H1 (cell line): ENCODE measurements around the gene ZNF8.

ENCODE experiments used
- EP300 ChIP-seq, 2 experiments: IDR thresholded peaks; 1 replicate in 1 of 2; 2 replicates in 1 of 2; pipeline ENCODE4 v1.6.1; 2011 to 2012; ENCODE audit warnings: low read depth in 2 of 2, low read length in 2 of 2, mild to moderate bottlenecking in 2 of 2, borderline replicate concordance in 1 of 2, inconsistent platforms in 1 of 2, moderate library complexity in 1 of 2
- GABPA ChIP-seq: IDR thresholded peaks from 2 replicates; pipeline ENCODE4 v1.6.1; 2011; ENCODE audit warnings: mild to moderate bottlenecking, low read length, moderate library complexity, borderline replicate concordance; ENCODE audit not compliant: insufficient read depth
- HDAC6 ChIP-seq: IDR thresholded peaks from one replicate; pipeline ENCODE4 v1.7.1; 2012; ENCODE audit warnings: low read depth, mild to moderate bottlenecking, inconsistent platforms, low read length, moderate library complexity
- POLR2A ChIP-seq, 2 experiments: IDR thresholded peaks; 1 replicate in 1 of 2; 2 replicates in 1 of 2; pipeline ENCODE4 v1.6.1; 2011; ENCODE audit warnings: low read depth in 2 of 2, low read length in 2 of 2, mild to moderate bottlenecking in 2 of 2; ENCODE audit errors: control extremely low read depth in 1 of 2
- SRF ChIP-seq: IDR thresholded peaks from 2 replicates; pipeline ENCODE4 v1.6.1; 2011; ENCODE audit warnings: mild to moderate bottlenecking, low read depth, low read length, moderate library complexity
- TBP ChIP-seq: IDR thresholded peaks from 2 replicates; pipeline ENCODE4 v1.6.1; 2011; ENCODE audit warnings: low read depth, low read length, improper control_type of control experiment
- TF ChIP-seq, protein P1 (sequence below): IDR thresholded peaks from 2 replicates; pipeline ENCODE4 v1.6.1; 2012; ENCODE audit warnings: low read length, inconsistent platforms
- TF ChIP-seq, protein P2 (sequence below), 3 experiments: IDR thresholded peaks; 1 replicate in 2 of 3; 2 replicates in 1 of 3; pipeline versions ENCODE4 v1.5.1 to v1.6.1; 2011; ENCODE audit warnings: low read length in 3 of 3, mild to moderate bottlenecking in 3 of 3, inconsistent platforms in 2 of 3, low read depth in 1 of 3, moderate library complexity in 1 of 3; ENCODE audit not compliant: insufficient read depth in 1 of 3; ENCODE audit errors: control extremely low read depth in 1 of 3

DNA sequence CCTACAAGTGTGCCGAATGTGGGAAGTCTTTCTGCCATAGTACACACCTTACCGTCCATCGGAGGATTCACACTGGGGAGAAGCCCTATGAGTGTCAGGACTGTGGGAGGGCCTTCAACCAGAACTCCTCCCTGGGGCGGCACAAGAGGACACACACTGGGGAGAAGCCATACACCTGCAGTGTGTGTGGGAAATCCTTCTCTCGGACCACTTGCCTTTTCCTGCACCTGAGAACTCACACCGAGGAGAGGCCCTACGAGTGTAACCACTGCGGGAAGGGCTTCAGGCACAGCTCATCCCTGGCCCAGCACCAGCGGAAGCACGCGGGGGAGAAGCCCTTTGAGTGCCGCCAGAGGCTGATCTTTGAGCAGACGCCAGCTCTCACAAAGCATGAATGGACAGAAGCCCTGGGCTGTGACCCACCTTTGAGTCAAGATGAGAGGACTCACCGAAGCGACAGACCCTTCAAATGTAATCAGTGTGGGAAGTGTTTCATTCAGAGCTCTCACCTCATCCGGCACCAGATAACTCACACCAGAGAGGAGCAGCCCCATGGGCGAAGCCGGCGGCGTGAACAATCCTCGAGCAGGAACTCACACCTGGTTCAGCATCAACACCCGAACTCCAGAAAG lies 16.1 kb downstream of the ZNF8 start:
- TF ChIP-seq, protein P1, sequence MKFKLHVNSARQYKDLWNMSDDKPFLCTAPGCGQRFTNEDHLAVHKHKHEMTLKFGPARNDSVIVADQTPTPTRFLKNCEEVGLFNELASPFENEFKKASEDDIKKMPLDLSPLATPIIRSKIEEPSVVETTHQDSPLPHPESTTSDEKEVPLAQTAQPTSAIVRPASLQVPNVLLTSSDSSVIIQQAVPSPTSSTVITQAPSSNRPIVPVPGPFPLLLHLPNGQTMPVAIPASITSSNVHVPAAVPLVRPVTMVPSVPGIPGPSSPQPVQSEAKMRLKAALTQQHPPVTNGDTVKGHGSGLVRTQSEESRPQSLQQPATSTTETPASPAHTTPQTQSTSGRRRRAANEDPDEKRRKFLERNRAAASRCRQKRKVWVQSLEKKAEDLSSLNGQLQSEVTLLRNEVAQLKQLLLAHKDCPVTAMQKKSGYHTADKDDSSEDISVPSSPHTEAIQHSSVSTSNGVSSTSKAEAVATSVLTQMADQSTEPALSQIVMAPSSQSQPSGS, result no peak
- no peak for TF ChIP-seq GABPA
- TF ChIP-seq TBP, result no peak
- TF ChIP-seq EP300 (IDR thresholded peaks at IDR 0.05; ENCODE audit: borderline replicate concordance in 1 of 2, low read depth in 2 of 2, low read length in 2 of 2), result no peak
- TF ChIP-seq, protein P2, sequence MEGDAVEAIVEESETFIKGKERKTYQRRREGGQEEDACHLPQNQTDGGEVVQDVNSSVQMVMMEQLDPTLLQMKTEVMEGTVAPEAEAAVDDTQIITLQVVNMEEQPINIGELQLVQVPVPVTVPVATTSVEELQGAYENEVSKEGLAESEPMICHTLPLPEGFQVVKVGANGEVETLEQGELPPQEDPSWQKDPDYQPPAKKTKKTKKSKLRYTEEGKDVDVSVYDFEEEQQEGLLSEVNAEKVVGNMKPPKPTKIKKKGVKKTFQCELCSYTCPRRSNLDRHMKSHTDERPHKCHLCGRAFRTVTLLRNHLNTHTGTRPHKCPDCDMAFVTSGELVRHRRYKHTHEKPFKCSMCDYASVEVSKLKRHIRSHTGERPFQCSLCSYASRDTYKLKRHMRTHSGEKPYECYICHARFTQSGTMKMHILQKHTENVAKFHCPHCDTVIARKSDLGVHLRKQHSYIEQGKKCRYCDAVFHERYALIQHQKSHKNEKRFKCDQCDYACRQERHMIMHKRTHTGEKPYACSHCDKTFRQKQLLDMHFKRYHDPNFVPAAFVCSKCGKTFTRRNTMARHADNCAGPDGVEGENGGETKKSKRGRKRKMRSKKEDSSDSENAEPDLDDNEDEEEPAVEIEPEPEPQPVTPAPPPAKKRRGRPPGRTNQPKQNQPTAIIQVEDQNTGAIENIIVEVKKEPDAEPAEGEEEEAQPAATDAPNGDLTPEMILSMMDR (IDR thresholded peaks at IDR 0.05; ENCODE audit: control extremely low read depth in 1 of 3, insufficient read depth in 1 of 3, low read depth in 1 of 3, low read length in 3 of 3), result no peak
- TF ChIP-seq SRF, result no peak
- peak in 1 of 2 experiments; percentile 34; a peak in 1 of 3 replicates for TF ChIP-seq POLR2A (IDR thresholded peaks at IDR 0.05; ENCODE audit: control extremely low read depth in 1 of 2, low read depth in 2 of 2, low read length in 2 of 2)
- TF ChIP-seq HDAC6, result no peak
